Endothelial cell of umbilical vein (primary cell): ENCODE results near the gene TADA2B. TPM values are rescaled to one million over a fixed set of nuclear protein-coding genes. Genes with fewer than 3 reads are reported as not detected.

Source experiments
- BruUV-seq: library from RNA; stranded (reverse); fragments of 400-500 nt; replicated peaks from 2 replicates; lab custom pipeline; 2021; lab: Mats Ljungman, UMichigan
- CTCF ChIA-PET: fragments of 300-600, 350-600 bp; sonication (Branson Sonifier 250); formaldehyde crosslinking; loops from one replicate; lab custom pipeline; 2021; ENCODE audit warnings: antibody characterized with exemption, inconsistent platforms; lab: Charles Lee
- POLR2A ChIA-PET: fragments of 300-600, 350-600 bp; sonication (Branson Sonifier 250); formaldehyde crosslinking; loops from one replicate; lab custom pipeline; 2021; ENCODE audit warnings: antibody characterized with exemption, inconsistent platforms; lab: Charles Lee
- DNase-seq: peaks from one replicate; pipeline ENCODE4 v3.0.0-alpha.2; 2011; ENCODE audit warnings: low read depth, low spot score
- FAIRE-seq: peaks from 2 replicates; lab custom pipeline; 2011; peaks lifted over from hg19 to GRCh38; lab: Jason Lieb, UNC
- H2AFZ ChIP-seq: 2 replicates; pipeline ENCODE4 v1.6.0; 2012; ENCODE audit warnings: low read depth, low read length, control low read depth, inconsistent platforms
- H3K27ac ChIP-seq: 2 replicates; pipeline ENCODE4 v1.5.1; 2011; ENCODE audit warnings: low read depth, mild to moderate bottlenecking, control low read depth, low read length, moderate library complexity; ENCODE audit not compliant: insufficient read depth
- H3K27me3 ChIP-seq, 2 experiments: 2 replicates each; pipeline versions ENCODE4 v1.6.0 to v1.6.1; 2011; ENCODE audit warnings: low read length in 2 of 2, mixed read lengths in 1 of 2; ENCODE audit not compliant: control insufficient read depth in 2 of 2, insufficient read depth in 2 of 2
- H3K36me3 ChIP-seq, 2 experiments: 2 replicates in 1 of 2; 3 replicates in 1 of 2; pipeline ENCODE4 v1.5.1; 2011; ENCODE audit warnings: low read length in 2 of 2, mild to moderate bottlenecking in 1 of 2, moderate library complexity in 1 of 2; ENCODE audit not compliant: control insufficient read depth in 2 of 2, insufficient read depth in 2 of 2; ENCODE audit errors: extremely low read depth in 1 of 2
- H3K4me1 ChIP-seq: 3 replicates; pipeline ENCODE4 v1.5.1; 2011; ENCODE audit warnings: mild to moderate bottlenecking, low read length; ENCODE audit not compliant: control insufficient read depth, insufficient read depth; ENCODE audit errors: extremely low read depth
- H3K4me2 ChIP-seq: 2 replicates; pipeline ENCODE4 v1.6.1; 2011; ENCODE audit warnings: low read length, control low read depth, mixed read lengths; ENCODE audit not compliant: insufficient read depth
- H3K4me3 ChIP-seq, 3 experiments: fragments of 200-600 bp in 1 of 3; sonication (generic), shearing (Covaris generic) in 1 of 3; replicated peaks in 1 of 3; 2 replicates each; pipeline ENCODE4 v1.5.1; 2011 to 2016; ENCODE audit warnings: control low read depth in 3 of 3, low read length in 3 of 3, mild to moderate bottlenecking in 2 of 3, inconsistent platforms in 1 of 3, low read depth in 1 of 3, moderate library complexity in 1 of 3; ENCODE audit not compliant: insufficient read depth in 1 of 3
- H3K79me2 ChIP-seq: 2 replicates; pipeline ENCODE4 v1.6.0; 2012; ENCODE audit warnings: low read length, inconsistent platforms; ENCODE audit not compliant: control insufficient read depth, insufficient read depth
- H3K9ac ChIP-seq: replicated peaks from 2 replicates; pipeline ENCODE3; 2011; ENCODE audit warnings: low read length, control low read depth; ENCODE audit not compliant: insufficient read depth; ENCODE audit errors: extremely low read depth
- H3K9me1 ChIP-seq: replicated peaks from 3 replicates; pipeline ENCODE4 v1.6.0; 2011; ENCODE audit warnings: mild to moderate bottlenecking, low read length; ENCODE audit not compliant: control insufficient read depth, insufficient read depth; ENCODE audit errors: extremely low read depth
- H3K9me3 ChIP-seq: replicated peaks from 2 replicates; pipeline ENCODE4 v1.5.1; 2012; ENCODE audit warnings: low read length, inconsistent platforms; ENCODE audit not compliant: control insufficient read depth, insufficient read depth
- H4K20me1 ChIP-seq: replicated peaks from 2 replicates; pipeline ENCODE3; 2011; ENCODE audit warnings: mild to moderate bottlenecking, low read length; ENCODE audit not compliant: control insufficient read depth, insufficient read depth; ENCODE audit errors: extremely low read depth
- CTCF ChIP-seq, 2 donors: IDR thresholded peaks; 1 replicate in 1 of 2; 2 replicates in 1 of 2; pipeline ENCODE4 v1.5.1; 2011; ENCODE audit warnings: low read length in 2 of 2, mild to moderate bottlenecking in 2 of 2, moderate library complexity in 2 of 2, control low read depth in 1 of 2, inconsistent platforms in 1 of 2, low read depth in 1 of 2; ENCODE audit not compliant: insufficient read depth in 1 of 2; ENCODE audit errors: extremely low read depth in 1 of 2
- EZH2 ChIP-seq: IDR thresholded peaks from 2 replicates; pipeline ENCODE4 v1.6.1; 2012; ENCODE audit warnings: borderline replicate concordance, low read depth, mild to moderate bottlenecking, moderate library complexity, low read length, inconsistent platforms; ENCODE audit not compliant: severe bottlenecking
- FOS ChIP-seq: IDR thresholded peaks from 2 replicates; pipeline ENCODE4 v1.6.1; 2011; ENCODE audit warnings: mild to moderate bottlenecking, low read length, moderate library complexity, borderline replicate concordance; ENCODE audit not compliant: insufficient read depth
- GATA2 ChIP-seq: IDR thresholded peaks from 2 replicates; pipeline ENCODE4 v1.7.0; 2011; ENCODE audit warnings: low read depth, mild to moderate bottlenecking, moderate library complexity, mixed read lengths, low read length; ENCODE audit not compliant: insufficient read length, insufficient read depth
- JUN ChIP-seq: IDR thresholded peaks from 2 replicates; pipeline ENCODE4 v1.6.1; 2011; ENCODE audit warnings: borderline replicate concordance, low read depth; ENCODE audit not compliant: insufficient read length, insufficient read depth
- MAX ChIP-seq: IDR thresholded peaks from 2 replicates; pipeline ENCODE4 v1.6.1; 2011; ENCODE audit not compliant: insufficient read depth, insufficient read length
- MYC ChIP-seq: IDR thresholded peaks from one replicate; pipeline ENCODE4 v1.6.1; 2011; ENCODE audit warnings: mild to moderate bottlenecking, low read depth, low read length
- POLR2A ChIP-seq: IDR thresholded peaks from 2 replicates; pipeline ENCODE4 v1.6.1; 2012; ENCODE audit warnings: low read depth, mild to moderate bottlenecking, control low read depth, low read length
- POLR2AphosphoS5 ChIP-seq: IDR thresholded peaks from 2 replicates; pipeline ENCODE4 v1.6.1; 2012; ENCODE audit warnings: low read depth, mild to moderate bottlenecking, control low read depth, low read length, moderate library complexity; ENCODE audit not compliant: insufficient read depth
- dilution Hi-C: fragments of 300-500 bp; cut with MboI; formaldehyde crosslinking; loops from one replicate; pipeline ENCODE4 v1.15.0; 2019; ENCODE audit warnings: low sequenced_read_pairs; ENCODE audit not compliant: extremely low pct_ligation_motif_present
- intact Hi-C: fragments of 100-400 bp; cut with micrococcal nuclease; formaldehyde crosslinking; loops from one replicate; pipeline ENCODE4 v1.10.0; 2022
- polyA plus RNA-seq, 4 experiments: library from polyadenylated mRNA; depleted of rRNA in 3 of 4; stranded (reverse) in 3 of 4; unstranded in 1 of 4; fragments of >200 nt; gene quantifications; 2 replicates each; pipeline versions ENCODE4 v1.2.1 to v1.2.3, GENCODE V29; 2011 to 2012; ENCODE audit warnings: missing spikeins in 1 of 4
- total RNA-seq: library from RNA; stranded (reverse); gene quantifications from 2 replicates; pipeline ENCODE4 v1.2.3, GENCODE V29; 2021

Gene TADA2B
- total and polyA plus RNA-seq, 2 donors (not counting 3 experiments of a cell fraction or from before 2014, with no cell fraction given), result 5.5 to 11.5 TPM

DNA sequence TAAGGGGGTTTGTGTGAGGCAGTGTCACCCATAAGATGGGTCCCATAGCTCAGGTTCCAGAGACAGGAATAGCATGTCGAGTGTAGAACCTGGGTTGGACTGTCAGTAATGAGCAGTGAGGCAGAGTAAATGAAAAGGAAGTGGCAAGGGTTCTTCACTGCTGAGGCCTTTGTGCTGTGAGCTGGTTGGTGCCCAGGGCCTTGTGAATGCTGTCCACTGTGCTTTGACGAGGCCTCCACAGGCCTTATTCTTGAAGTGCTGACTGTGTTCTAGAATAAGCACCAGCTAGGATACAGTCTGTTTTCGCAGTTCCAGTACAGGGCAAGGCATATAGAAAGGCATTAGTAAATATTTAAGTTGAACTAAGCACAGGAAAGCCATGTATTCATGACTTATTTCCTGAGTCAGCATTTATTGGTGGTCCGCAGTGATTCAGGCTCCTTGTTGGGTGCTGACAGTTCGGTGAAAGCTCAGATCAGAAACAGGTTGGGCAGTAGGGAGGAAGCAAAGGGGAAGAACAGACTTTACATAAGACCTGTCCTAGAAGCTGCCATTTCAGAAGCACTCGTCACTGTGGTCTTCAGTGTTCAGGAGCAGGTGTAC is 25.6 kb upstream of the TADA2B start:
- peaks cover 0 to 24% of the 10 kb centered on the region in 2 experiments for H3K36me3 ChIP-seq
- no peak overlapping the region for H3K9ac ChIP-seq
- H3K27ac ChIP-seq, result no peak overlapping the region
- dilution Hi-C loops (no loop called here), intact Hi-C loops (no loop called here)
- H2AFZ ChIP-seq, result no peak overlapping the region
- H3K4me3 ChIP-seq, result no peak overlapping the region
- no peaks in the 10 kb centered on the region for H3K79me2 ChIP-seq
- H3K4me1 ChIP-seq, result no peaks in the 10 kb centered on the region
- CTCF ChIA-PET, result interaction anchor here (1.1 kb wide), 1 partner anchor 43 kb away, joined by 4 read pairs; no protein-coding TSS in a partner anchor
- H4K20me1 ChIP-seq, result no peaks in the 10 kb centered on the region
- H3K4me2 ChIP-seq, result no peak overlapping the region
- no peaks in the 10 kb centered on the region for H3K9me1 ChIP-seq
- DNase-seq (no peak), FAIRE-seq (no peak)
- no TSS peak for BruUV-seq
- H3K27me3 ChIP-seq, result no peaks in the 10 kb centered on the region
- no peaks in the 10 kb centered on the region for H3K9me3 ChIP-seq
- no peak for TF ChIP-seq JUN
- no peak for TF ChIP-seq EZH2
- no peak for TF ChIP-seq POLR2AphosphoS5
- TF ChIP-seq POLR2A, result no peak
- TF ChIP-seq GATA2, result no peak
- no peak for TF ChIP-seq FOS
- TF ChIP-seq MAX, result no peak
- TF ChIP-seq CTCF (IDR thresholded peaks at IDR 0.05; ENCODE audit: extremely low read depth in 1 of 2, insufficient read depth in 1 of 2, low read depth in 1 of 2, low read length in 2 of 2), result no peak
- TF ChIP-seq MYC, result no peak
- POLR2A ChIA-PET, result no interaction called here
